ENCODE results near the gene CDC42BPB.

CDC42BPB gene

GRCh38 chr14:102971314-102971713, 86.0 kb downstream of the CDC42BPB start:
- no peak for DNase-seq (ENCODE audit: low read depth in 3 of 3, low spot score in 1 of 3)

DNA sequence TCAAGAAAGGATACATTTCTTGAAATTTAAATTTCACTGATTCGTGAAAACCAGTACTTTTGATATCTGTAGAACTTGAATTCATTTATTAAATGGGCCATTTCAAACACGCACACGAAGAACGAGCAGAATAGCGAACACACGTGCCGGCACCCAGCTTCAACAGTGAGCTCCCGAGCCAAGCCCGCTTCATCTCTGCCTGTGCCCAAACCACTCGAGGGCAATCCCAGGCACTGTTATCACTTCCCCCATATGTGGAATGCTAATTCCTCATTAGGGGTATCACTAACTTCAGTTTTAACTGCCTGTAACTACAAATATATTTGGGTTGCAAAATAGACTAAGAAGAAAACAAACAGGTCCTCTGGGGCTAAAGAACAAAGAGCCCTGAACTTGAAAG, 86.9 kb downstream of the CDC42BPB start:
- DNase-seq (ENCODE audit: low read depth in 3 of 3, low spot score in 1 of 3), result no peak

GRCh38 chr14:102969901-102970300, 87.4 kb downstream of the CDC42BPB start:
- DNase-seq (ENCODE audit: low read depth in 3 of 3, low spot score in 1 of 3), result no peak

GRCh38 chr14:102969060-102969791, 88.1 kb downstream of the CDC42BPB start:
- DNase-seq (ENCODE audit: low read depth in 3 of 3, low spot score in 1 of 3), result no peak

- DNase-seq (ENCODE audit: low read depth in 3 of 3, low spot score in 1 of 3), result no peak
Observed at GRCh38 chr14:102968306-102968705, 89.0 kb downstream of the CDC42BPB start.

DNA sequence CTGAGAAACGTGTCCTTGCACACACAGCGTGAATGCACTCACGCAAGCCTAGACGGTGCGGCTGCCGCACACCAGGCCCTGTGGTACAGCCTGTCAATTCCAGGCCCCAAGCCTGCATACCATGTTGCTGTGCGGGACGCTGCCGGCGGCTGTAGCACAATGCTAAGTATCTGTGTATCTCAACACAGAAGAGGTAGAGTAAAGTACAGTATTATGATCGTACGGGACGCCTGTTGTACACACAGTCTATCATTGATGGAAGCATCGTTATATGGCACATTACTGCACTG, 89.9 kb downstream of the CDC42BPB start:
- no peak for DNase-seq (ENCODE audit: low read depth in 3 of 3, low spot score in 1 of 3)

GRCh38 chr14:102966681-102967505, 90.5 kb downstream of the CDC42BPB start:
- DNase-seq (ENCODE audit: low read depth in 3 of 3, low spot score in 1 of 3), result no peak

- DNase-seq (ENCODE audit: low read depth in 3 of 3, low spot score in 1 of 3), result no peak
Observed at GRCh38 chr14:102965971-102966655, 91.2 kb downstream of the CDC42BPB start.

DNA sequence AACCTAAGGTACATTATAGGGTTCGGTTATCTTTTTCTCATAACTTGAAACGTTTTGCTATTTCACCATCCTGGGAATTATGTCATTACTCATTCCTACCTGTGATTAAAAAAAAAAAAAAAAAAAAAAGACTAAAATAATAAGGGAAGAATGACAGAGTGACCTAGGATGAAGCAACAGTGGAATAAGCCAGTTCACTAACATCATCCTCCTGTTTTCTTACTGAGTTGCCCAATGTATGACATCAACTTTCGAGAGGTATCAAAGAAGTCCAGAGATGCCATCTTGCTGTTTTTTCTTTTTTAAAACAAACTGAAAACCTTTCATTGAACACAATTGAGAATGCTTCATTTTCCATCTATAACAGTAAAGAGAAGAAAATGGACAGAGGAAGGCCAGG, 92.1 kb downstream of the CDC42BPB start:
- DNase-seq (ENCODE audit: low read depth in 3 of 3, low spot score in 1 of 3), result no peak

DNA sequence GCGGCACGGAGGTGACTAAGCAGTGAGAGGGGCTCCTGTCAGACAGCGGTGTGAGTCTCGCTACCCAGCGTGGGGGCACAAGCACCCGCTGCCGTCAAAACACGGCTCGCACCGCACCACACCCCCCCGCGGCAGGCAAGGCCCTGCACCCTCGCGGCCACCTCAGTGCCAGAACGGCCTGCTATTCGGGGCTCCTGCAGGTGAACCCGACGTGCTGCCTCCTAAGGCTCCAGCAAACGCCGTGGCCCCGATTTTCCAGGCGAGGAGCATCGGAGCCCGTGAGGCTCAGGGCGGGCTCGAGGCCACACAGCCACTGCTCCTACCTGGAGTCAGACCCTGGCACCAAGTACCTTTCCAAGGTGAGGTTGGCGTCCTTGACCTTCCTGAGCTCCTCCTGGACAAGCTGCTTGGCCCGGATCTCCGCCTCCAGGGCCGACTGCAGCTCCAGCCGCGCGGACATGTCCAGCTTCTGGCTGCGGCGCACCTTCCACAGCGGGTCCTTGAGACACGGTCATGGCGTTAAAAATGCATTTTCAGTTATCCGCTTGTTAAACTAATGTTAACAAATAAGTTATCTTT, 93.1 kb downstream of the CDC42BPB start:
- DNase-seq (ENCODE audit: low read depth in 3 of 3, low spot score in 1 of 3), result no peak

GRCh38 chr14:102962111-102962627, 95.2 kb downstream of the CDC42BPB start:
- DNase-seq (ENCODE audit: low read depth in 3 of 3, low spot score in 1 of 3), result no peak

DNA sequence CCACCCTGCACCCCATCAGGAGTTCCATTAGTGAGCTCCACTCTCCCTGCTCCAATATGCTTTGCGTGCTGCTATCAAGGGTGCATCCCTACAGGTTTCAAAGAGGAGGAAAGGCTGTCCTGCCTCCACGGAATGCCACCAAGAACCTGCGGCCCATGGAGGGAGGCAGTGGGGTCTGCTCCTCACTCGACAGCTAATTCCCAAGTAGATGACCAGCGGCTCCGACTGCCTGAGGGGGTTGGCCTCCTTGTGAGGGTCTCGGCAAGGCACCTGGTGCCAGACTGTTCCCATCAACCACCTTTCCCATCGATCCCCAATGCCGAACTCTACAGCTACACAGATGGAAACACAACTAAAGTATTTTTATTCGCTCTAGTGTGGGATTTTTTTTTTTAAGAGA, 98.9 kb downstream of the CDC42BPB start:
- DNase-seq (ENCODE audit: low read depth in 3 of 3, low spot score in 1 of 3), result no peak

GRCh38 chr14:102957222-102957621, 100.1 kb downstream of the CDC42BPB start:
- DNase-seq (ENCODE audit: low read depth in 3 of 3, low spot score in 1 of 3), result no peak

- DNase-seq (ENCODE audit: low read depth in 3 of 3, low spot score in 1 of 3), result no peak
Observed at GRCh38 chr14:102955636-102956408, 101.5 kb downstream of the CDC42BPB start.

DNA sequence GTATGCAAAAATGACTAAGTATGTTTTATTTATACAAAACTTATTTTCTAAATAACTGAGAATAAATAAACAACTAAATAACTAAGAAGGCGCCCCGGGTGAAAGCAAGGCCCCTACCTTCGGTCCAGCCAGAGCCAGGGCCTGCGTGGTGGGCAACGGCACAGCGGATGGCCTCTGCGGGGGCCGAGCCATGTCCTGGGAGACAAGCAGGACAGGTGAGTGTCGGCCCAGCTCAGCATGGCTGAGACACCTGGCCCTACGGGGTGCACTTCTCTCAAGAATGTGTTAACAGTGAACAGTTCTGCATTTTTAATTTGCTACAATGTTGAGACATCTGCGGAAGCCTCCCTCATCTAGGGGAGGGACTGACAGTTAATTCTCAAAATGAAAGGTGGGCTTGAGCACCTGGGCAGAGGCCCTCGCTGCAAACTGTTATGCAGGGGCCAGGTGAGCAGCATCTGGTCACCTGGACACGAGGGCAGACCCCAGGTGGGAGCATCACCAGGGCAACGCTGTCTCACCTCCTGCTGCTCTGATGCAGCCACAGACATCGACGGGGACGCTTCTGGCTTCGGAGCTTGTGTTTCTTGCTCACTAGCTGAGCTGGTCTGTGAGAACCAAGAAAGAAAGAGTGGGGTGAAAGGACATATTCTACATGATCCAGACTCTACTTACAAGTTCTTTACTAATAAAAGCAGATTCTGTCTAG, 103.1 kb downstream of the CDC42BPB start:
- no peak for DNase-seq (ENCODE audit: low read depth in 3 of 3, low spot score in 1 of 3)

DNA sequence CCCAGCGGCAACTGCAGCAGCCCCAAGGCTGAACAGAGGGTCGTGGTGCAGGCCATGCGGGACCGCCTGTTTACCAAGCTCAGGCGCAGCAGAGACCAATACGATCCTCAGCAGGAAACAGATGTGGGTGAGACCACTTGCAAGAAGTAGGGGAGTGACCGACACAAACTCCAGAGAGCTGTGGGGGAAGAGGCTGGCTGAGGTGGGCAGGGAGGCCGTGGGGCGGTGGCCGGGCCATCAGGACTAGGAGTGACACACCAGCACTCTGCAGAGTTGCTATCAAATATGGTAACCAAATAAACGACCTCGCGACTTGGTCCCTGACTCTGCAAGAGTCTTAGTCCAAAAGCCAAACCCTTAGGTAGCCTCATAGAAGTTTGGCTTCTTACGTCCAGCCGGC, 104.2 kb downstream of the CDC42BPB start:
- DNase-seq (ENCODE audit: low read depth in 3 of 3, low spot score in 1 of 3), result no peak

DNA sequence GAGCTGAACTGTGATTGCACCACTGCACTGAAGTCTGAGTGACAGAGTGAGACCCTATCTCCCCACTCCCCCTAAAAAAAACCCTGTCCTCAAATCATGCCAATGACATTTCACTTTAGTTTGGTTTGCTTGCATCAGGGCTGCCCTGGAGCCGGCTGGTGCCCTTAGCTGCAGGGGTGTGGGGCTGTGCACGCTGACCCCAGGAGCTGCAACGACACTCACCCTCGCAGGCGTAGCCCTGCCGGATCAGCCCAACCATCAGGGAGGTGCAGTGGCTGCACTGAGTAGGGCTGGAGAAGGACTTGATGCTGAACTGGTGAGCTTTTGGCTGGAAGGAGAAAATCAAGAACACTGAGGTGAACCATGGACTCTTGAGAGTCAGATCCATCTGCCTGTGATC, 105.1 kb downstream of the CDC42BPB start:
- no peak for DNase-seq (ENCODE audit: low read depth in 3 of 3, low spot score in 1 of 3)

DNA sequence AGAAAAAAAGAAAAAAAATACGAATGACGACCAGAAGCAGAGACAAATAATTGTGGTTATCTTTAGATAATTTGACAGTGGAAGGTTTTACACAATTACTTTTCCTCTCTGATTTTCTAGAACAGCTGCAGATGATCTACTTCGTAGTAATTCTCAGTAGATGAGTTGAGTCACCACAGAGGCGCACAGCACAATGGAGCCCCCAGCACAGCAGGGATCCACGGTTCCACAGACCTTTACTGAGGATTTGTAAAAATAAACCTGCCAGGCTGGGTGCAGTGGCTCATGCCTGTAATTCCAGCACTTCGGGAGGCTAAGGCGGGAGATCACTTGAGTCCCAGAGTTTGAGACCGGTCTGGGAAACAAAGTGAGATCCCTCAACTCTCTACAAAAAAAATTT, 105.5 kb downstream of the CDC42BPB start:
- no peak for DNase-seq (ENCODE audit: low read depth in 3 of 3, low spot score in 1 of 3)

- DNase-seq (ENCODE audit: low read depth in 3 of 3, low spot score in 1 of 3), result no peak
Observed at GRCh38 chr14:102951034-102951433, 106.3 kb downstream of the CDC42BPB start.

DNA sequence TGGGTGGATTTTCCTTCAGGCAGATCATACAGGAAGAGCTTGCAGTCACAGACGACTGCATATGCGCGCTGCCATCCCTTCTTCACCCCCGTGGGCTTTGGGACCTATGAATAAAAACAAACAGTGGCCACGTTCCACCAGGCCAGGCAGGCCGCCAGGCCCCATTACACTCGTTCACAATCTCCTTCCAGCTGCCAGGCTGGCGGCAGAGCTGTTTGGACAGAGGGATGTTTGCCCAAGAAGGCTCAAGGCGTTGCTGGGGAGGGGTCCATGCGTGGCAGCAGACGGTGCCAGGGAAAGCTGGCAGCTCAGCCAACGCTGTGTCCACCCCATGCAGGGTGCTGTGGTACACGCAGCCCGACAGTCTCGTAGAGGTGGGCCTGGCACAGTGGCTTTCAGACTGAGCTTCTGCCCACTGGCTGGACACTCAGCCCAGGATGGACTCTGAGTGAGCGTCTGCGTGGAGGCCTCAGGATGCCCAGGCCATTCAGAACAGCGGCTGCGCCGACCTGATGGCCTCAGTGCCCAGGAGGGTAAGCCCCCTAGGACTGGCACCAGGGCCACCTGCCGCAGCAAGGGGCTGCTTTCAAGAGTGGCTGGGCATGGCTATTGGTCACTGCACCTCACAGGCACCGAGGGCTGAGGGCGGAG, 107.4 kb downstream of the CDC42BPB start:
- DNase-seq (ENCODE audit: low read depth in 3 of 3, low spot score in 1 of 3), result no peak

Data from stimulated activated CD4-positive, alpha-beta T cell treated with anti-CD3 and anti-CD28 coated beads, TNF-alpha, amount 100 ng/mL, for 1 hour (primary cell).